DOHH2 (cell line): ENCODE results near the gene DDX1.
"Not testable (repeated sequence)": the region's sequence is repeated elsewhere in the genome, so short reads cannot be mapped to it uniquely, and the experiment has no call there.

Source experiments
- H3F3A ChIP-seq: fragments of 200-600 bp; sonication (generic), shearing (Covaris generic); 2 replicates; pipeline ENCODE4 v1.6.0; 2016; ENCODE audit warnings: antibody characterized with exemption, mild to moderate bottlenecking; ENCODE audit not compliant: control insufficient read depth, insufficient read depth
- H3K27ac ChIP-seq: fragments of 200-600 bp; sonication (generic); 2 replicates; pipeline ENCODE4 v1.5.1; 2014; ENCODE audit warnings: low read depth, mild to moderate bottlenecking, low read length, moderate library complexity
- H3K27me3 ChIP-seq: fragments of 200-600 bp; sonication (generic); 2 replicates; pipeline ENCODE4 v1.6.1; 2014; ENCODE audit warnings: mild to moderate bottlenecking, low read length, mixed read lengths; ENCODE audit not compliant: control insufficient read depth
- H3K36me3 ChIP-seq: fragments of 200-600 bp; sonication (generic); 2 replicates; pipeline ENCODE4 v1.6.1; 2014; ENCODE audit warnings: mild to moderate bottlenecking, low read length, moderate library complexity, mixed read lengths; ENCODE audit not compliant: control insufficient read depth
- H3K4me1 ChIP-seq: fragments of 200-600 bp; sonication (generic); 2 replicates; pipeline ENCODE4 v1.6.1; 2014; ENCODE audit warnings: mild to moderate bottlenecking, low read length, mixed read lengths; ENCODE audit not compliant: control insufficient read depth
- H3K4me2 ChIP-seq: fragments of 200-600 bp; sonication (generic); 2 replicates; pipeline ENCODE4 v1.6.0; 2014; ENCODE audit warnings: mild to moderate bottlenecking, low read length, moderate library complexity
- H3K4me3 ChIP-seq: fragments of 200-600 bp; sonication (generic); 2 replicates; pipeline ENCODE4 v1.5.1; 2014; ENCODE audit warnings: mild to moderate bottlenecking, low read length, mixed read lengths
- H3K79me2 ChIP-seq: fragments of 200-600 bp; sonication (generic); 2 replicates; pipeline ENCODE4 v1.6.1; 2014; ENCODE audit warnings: mild to moderate bottlenecking, low read length, mixed read lengths; ENCODE audit not compliant: control insufficient read depth
- H3K9me2 ChIP-seq: fragments of 200-600 bp; sonication (generic); replicated peaks from 2 replicates; pipeline ENCODE4 v1.6.1; 2014; ENCODE audit warnings: mild to moderate bottlenecking, low read length, mixed read lengths; ENCODE audit not compliant: control insufficient read depth
- H3K9me3 ChIP-seq: fragments of 200-600 bp; sonication (generic); 2 replicates; pipeline ENCODE4 v1.6.1; 2014; ENCODE audit warnings: antibody characterized with exemption, low read length, mixed read lengths; ENCODE audit not compliant: control insufficient read depth, insufficient read depth
- H4K20me1 ChIP-seq: fragments of 200-600 bp; sonication (generic); 2 replicates; pipeline ENCODE4 v1.6.0; 2014; ENCODE audit warnings: low read depth, mild to moderate bottlenecking, antibody characterized with exemption, low read length, moderate library complexity; ENCODE audit not compliant: control insufficient read depth, insufficient read depth
- CTCF ChIP-seq: fragments of 200-600 bp; sonication (generic); IDR thresholded peaks from one replicate; pipeline ENCODE4 v1.5.1; 2014; ENCODE audit warnings: antibody characterized with exemption, mild to moderate bottlenecking, low read depth, low read length; ENCODE audit not compliant: poor library complexity, severe bottlenecking
- EZH2phosphoT487 ChIP-seq: fragments of 200-600 bp; sonication (generic); IDR thresholded peaks from 2 replicates; pipeline ENCODE4 v1.6.1; 2017; ENCODE audit warnings: borderline replicate concordance, mild to moderate bottlenecking, antibody characterized with exemption, low read length, moderate library complexity, mixed read lengths

DDX1 gene

GRCh38 chr2:15610430-15610952 lies 18.8 kb downstream of the DDX1 start:
- no peak overlapping the region for H3K27ac ChIP-seq
- TF ChIP-seq EZH2phosphoT487, result no peak
- TF ChIP-seq CTCF, result no peak
- H4K20me1 ChIP-seq, result no peaks in the 10 kb centered on the region
- no peak overlapping the region for H3K4me3 ChIP-seq
- H3K4me2 ChIP-seq, result no peak overlapping the region
- no peaks in the 10 kb centered on the region for H3K9me3 ChIP-seq
- peaks cover 4% of the 10 kb centered on the region; the same call in 1 of the 2 replicates for H3F3A ChIP-seq
- H3K27me3 ChIP-seq, result no peaks in the 10 kb centered on the region
- H3K36me3 ChIP-seq, result peaks cover 67% of the 10 kb centered on the region
- no peaks in the 10 kb centered on the region for H3K79me2 ChIP-seq
- no peaks in the 10 kb centered on the region for H3K9me2 ChIP-seq
- no peaks in the 10 kb centered on the region for H3K4me1 ChIP-seq

- H3K36me3 ChIP-seq, result peaks cover 63% of the 10 kb centered on the region
- H3K27ac ChIP-seq, result not testable (repeated sequence)
These were observed 20.4 kb downstream of the DDX1 start for GRCh38 chr2:15612101-15612500.

GRCh38 chr2:15613736-15614429 lies 22.2 kb downstream of the DDX1 start:
- H4K20me1 ChIP-seq, result no peaks in the 10 kb centered on the region
- no peaks in the 10 kb centered on the region for H3K27me3 ChIP-seq
- H3K36me3 ChIP-seq, result peaks cover 63% of the 10 kb centered on the region
- no peak overlapping the region for H3K4me2 ChIP-seq
- H3K4me3 ChIP-seq, result no peak overlapping the region
- no peak for TF ChIP-seq EZH2phosphoT487
- TF ChIP-seq CTCF, result no peak
- H3K9me2 ChIP-seq, result no peaks in the 10 kb centered on the region
- H3F3A ChIP-seq, result peaks cover 4% of the 10 kb centered on the region; the same call in 1 of the 2 replicates
- H3K27ac ChIP-seq, result no peak overlapping the region
- no peaks in the 10 kb centered on the region for H3K9me3 ChIP-seq
- H3K79me2 ChIP-seq, result no peaks in the 10 kb centered on the region
- H3K4me1 ChIP-seq, result no peaks in the 10 kb centered on the region

More at GRCh38 chr2:15612101-15612500, 20.4 kb downstream of the DDX1 start:
- H3K4me3 ChIP-seq, H3K79me2 ChIP-seq, H3K9me2 ChIP-seq, H3K4me1 ChIP-seq, H3F3A ChIP-seq, H4K20me1 ChIP-seq, H3K27me3 ChIP-seq, H3K9me3 ChIP-seq, H3K4me2 ChIP-seq: not testable (repeated sequence)

- Histone ChIP-seq H3K4me3 (no peak overlapping the region), H4K20me1 (no peaks in the 10 kb centered on the region), H3K27ac (no peak overlapping the region), H3F3A (peaks cover 4% of the 10 kb centered on the region; the same call in 1 of the 2 replicates), H3K9me2 (no peaks in the 10 kb centered on the region), H3K79me2 (no peaks in the 10 kb centered on the region), H3K4me1 (no peaks in the 10 kb centered on the region), H3K4me2 (no peak overlapping the region), H3K27me3 (no peaks in the 10 kb centered on the region), H3K36me3 (peaks cover 64% of the 10 kb centered on the region), H3K9me3 (no peaks in the 10 kb centered on the region)
- no peak for TF ChIP-seq CTCF
- no peak for TF ChIP-seq EZH2phosphoT487
These were observed 23.1 kb downstream of the DDX1 start for GRCh38 chr2:15614545-15615300.
